HepG2 (cell line): ENCODE results near the gene TAS1R3. TPM values are rescaled to one million over a fixed set of nuclear protein-coding genes. Genes with fewer than 3 reads are reported as not detected.

Experiments used
- ATAC-seq: fragments of 200-7000 bp; cut with Tn5 transposase; 3 replicates; pipeline ENCODE4 v1.9.1; 2020; ENCODE audit warnings: mild to moderate bottlenecking, moderate library complexity
- BruUV-seq: library from RNA; stranded (reverse); fragments of 400-500 nt; replicated peaks from 2 replicates; lab custom pipeline; 2021; lab: Mats Ljungman, UMichigan
- CTCF ChIA-PET: fragments of 300-600 bp; formaldehyde crosslinking; extraction: SDS; loops from one replicate; lab custom pipeline; 2021; ENCODE audit warnings: low total read pairs, inconsistent platforms, low intra/inter-chr PET ratio; lab: Yijun Ruan, JAX
- POLR2A ChIA-PET: fragments of 350-600 bp; sonication (Branson Sonifier 250); formaldehyde crosslinking; loops from one replicate; lab custom pipeline; 2020; ENCODE audit warnings: antibody characterized with exemption, inconsistent platforms; lab: Yijun Ruan, JAX
- DNase-seq: peaks from one replicate; pipeline ENCODE4 v3.0.0-alpha.2; 2015; ENCODE audit warnings: low spot score
- FAIRE-seq: peaks from 3 replicates; lab custom pipeline; 2011; peaks lifted over from hg19 to GRCh38; lab: Jason Lieb, UNC
- H2AFZ ChIP-seq: one replicate; pipeline ENCODE4 v1.6.1; 2011; ENCODE audit warnings: low read length, inconsistent platforms
- H3K27ac ChIP-seq: fragments of 300-600 bp; 3 replicates; pipeline ENCODE4 v1.8.0; 2011; ENCODE audit warnings: mixed run types, mild to moderate bottlenecking, mixed read lengths, low read length, inconsistent platforms; ENCODE audit not compliant: insufficient read depth; ENCODE audit errors: extremely low read length
- H3K27me3 ChIP-seq, 2 experiments: fragments of 200-600 bp in 1 of 2; 2 replicates in 1 of 2; 3 replicates in 1 of 2; pipeline versions ENCODE4 v1.6.0 to v1.8.0; 2011; ENCODE audit warnings: low read length in 2 of 2, mild to moderate bottlenecking in 2 of 2, moderate library complexity in 2 of 2, inconsistent platforms in 1 of 2; ENCODE audit not compliant: insufficient read depth in 2 of 2, control insufficient read depth in 1 of 2
- H3K36me3 ChIP-seq, 2 experiments: fragments of 200-600 bp in 1 of 2; replicated peaks in 1 of 2; 2 replicates in 1 of 2; 3 replicates in 1 of 2; pipeline versions ENCODE4 v1.5.1 to v1.8.0; 2011; ENCODE audit warnings: low read length in 2 of 2, inconsistent platforms in 1 of 2; ENCODE audit not compliant: insufficient read depth in 2 of 2, control insufficient read depth in 1 of 2
- H3K4me1 ChIP-seq: 2 replicates; pipeline ENCODE4 v1.5.1; 2012; ENCODE audit warnings: low read length, inconsistent platforms; ENCODE audit not compliant: insufficient read depth
- H3K4me2 ChIP-seq: 2 replicates; pipeline ENCODE4 v1.6.0; 2011; ENCODE audit warnings: low read depth, low read length, inconsistent platforms
- H3K4me3 ChIP-seq, 3 experiments: fragments of 200-600 bp in 1 of 3; sonication (generic), shearing (Covaris generic) in 1 of 3; replicated peaks in 1 of 3; 2 replicates each; pipeline ENCODE4 v1.5.1; 2011 to 2016; ENCODE audit warnings: low read length in 3 of 3, inconsistent platforms in 2 of 3, low read depth in 2 of 3, mild to moderate bottlenecking in 2 of 3, control low read depth in 1 of 3, mixed read lengths in 1 of 3; ENCODE audit not compliant: insufficient read depth in 1 of 3
- H3K79me2 ChIP-seq: one replicate; pipeline ENCODE4 v1.6.1; 2011; ENCODE audit warnings: low read length, inconsistent platforms; ENCODE audit not compliant: insufficient read depth
- H3K9ac ChIP-seq: 2 replicates; pipeline ENCODE4 v1.6.0; 2011; ENCODE audit warnings: mild to moderate bottlenecking, low read depth, low read length, inconsistent platforms; ENCODE audit not compliant: insufficient read depth
- H3K9me3 ChIP-seq: 2 replicates; pipeline ENCODE4 v1.5.1; 2012; ENCODE audit warnings: mild to moderate bottlenecking, low read length
- H4K20me1 ChIP-seq: 2 replicates; pipeline ENCODE4 v1.6.0; 2011; ENCODE audit warnings: inconsistent platforms, mild to moderate bottlenecking, low read length, moderate library complexity; ENCODE audit not compliant: insufficient read depth
- GFI1 ChIP-seq: sonication (generic); formaldehyde crosslinking; IDR thresholded peaks from 2 replicates; pipeline ENCODE4 v1.5.0; 2020; ENCODE audit warnings: missing genetic modification reagents, mild to moderate bottlenecking, borderline replicate concordance
- HNRNPL ChIP-seq: fragments of 200-400 bp; formaldehyde crosslinking; IDR thresholded peaks from 2 replicates; pipeline ENCODE4 v1.6.1; 2017; ENCODE audit warnings: mild to moderate bottlenecking, low read depth, low read length
- KDM5A ChIP-seq: fragments of 200-600 bp; sonication (generic); IDR thresholded peaks from 2 replicates; pipeline ENCODE4 v1.7.0; 2018; ENCODE audit warnings: antibody characterized with exemption, mild to moderate bottlenecking, low read length, borderline replicate concordance
- KLF6 ChIP-seq: IDR thresholded peaks from 2 replicates; pipeline ENCODE4 v1.8.0; 2016; ENCODE audit warnings: missing biosample characterization, missing genetic modification reagents
- PHF8 ChIP-seq: sonication (generic); formaldehyde crosslinking; IDR thresholded peaks from 2 replicates; pipeline ENCODE4 v1.5.0; 2020; ENCODE audit warnings: missing genetic modification reagents
- ZFX ChIP-seq: sonication (generic); formaldehyde crosslinking; IDR thresholded peaks from 2 replicates; pipeline ENCODE4 v1.4.0; 2020; ENCODE audit warnings: mild to moderate bottlenecking, low read depth, missing genetic modification reagents, moderate library complexity
- ZNF468 ChIP-seq: sonication (generic); formaldehyde crosslinking; IDR thresholded peaks from 2 replicates; pipeline ENCODE4 v1.8.0; 2022; ENCODE audit warnings: mild to moderate bottlenecking, moderate library complexity, missing genetic modification reagents
- ZNF746 ChIP-seq: sonication (generic); formaldehyde crosslinking; IDR thresholded peaks from 2 replicates; pipeline ENCODE4 v1.8.0; 2022; ENCODE audit warnings: mild to moderate bottlenecking, missing genetic modification reagents
- WGBS: methylation state at CpG from one replicate; pipeline ENCODE4 v1.1.6; 2017; ENCODE audit warnings: low lambda C conversion rate; 5-methylcytosine and 5-hydroxymethylcytosine counted together
- in situ Hi-C: cut with HindIII; loops from 2 replicates; pipeline ENCODE4 v1.10.0; 2017; ENCODE audit warnings: low pct_unique_long_range_greater_than_20kb; ENCODE audit not compliant: extremely low pct_ligation_motif_present
- intact Hi-C: fragments of 100-400 bp; cut with micrococcal nuclease; formaldehyde crosslinking; loops from one replicate; pipeline ENCODE4 v1.10.0; 2022; ENCODE audit not compliant: unreplicated experiment
- polyA plus RNA-seq, 8 experiments: library from polyadenylated mRNA; depleted of rRNA in 3 of 8; stranded (reverse) in 7 of 8; unstranded in 1 of 8; fragments of >200 nt; fragmentation: Illumina TruSeq in 4 of 8; extraction: Trizol in 4 of 8; gene quantifications; 2 replicates each; pipeline versions ENCODE4 v1.2.1 to v1.2.3, GENCODE V29; 2011 to 2016; ENCODE audit warnings: low read depth in 4 of 8, missing spikeins in 1 of 8, mixed read lengths in 1 of 8; ENCODE audit not compliant: insufficient read depth in 1 of 8
- total RNA-seq, 5 experiments: library from RNA; depleted of rRNA; stranded (reverse); fragments of >200 nt; fragmentation: Illumina TruSeq; extraction: Trizol; gene quantifications; 2 replicates each; pipeline ENCODE4 v1.2.3, GENCODE V29; 2016; ENCODE audit warnings: low read depth in 1 of 5
- TF ChIP-seq, protein P1 (sequence below): fragments of 450-650 bp; IDR thresholded peaks from 2 replicates; pipeline ENCODE4 v1.6.1; 2017
- TF ChIP-seq, protein P2 (sequence below): IDR thresholded peaks from 2 replicates; pipeline ENCODE4 v1.6.1; 2016; ENCODE audit warnings: low read depth, missing genetic modification reagents, missing compliant biosample characterization

TAS1R3 gene
- total and polyA plus RNA-seq, 2 of the 13 experiments (the other 11 are each of a cell fraction or from before 2014, with no cell fraction given): 0.13 to 0.15 TPM

DNA sequence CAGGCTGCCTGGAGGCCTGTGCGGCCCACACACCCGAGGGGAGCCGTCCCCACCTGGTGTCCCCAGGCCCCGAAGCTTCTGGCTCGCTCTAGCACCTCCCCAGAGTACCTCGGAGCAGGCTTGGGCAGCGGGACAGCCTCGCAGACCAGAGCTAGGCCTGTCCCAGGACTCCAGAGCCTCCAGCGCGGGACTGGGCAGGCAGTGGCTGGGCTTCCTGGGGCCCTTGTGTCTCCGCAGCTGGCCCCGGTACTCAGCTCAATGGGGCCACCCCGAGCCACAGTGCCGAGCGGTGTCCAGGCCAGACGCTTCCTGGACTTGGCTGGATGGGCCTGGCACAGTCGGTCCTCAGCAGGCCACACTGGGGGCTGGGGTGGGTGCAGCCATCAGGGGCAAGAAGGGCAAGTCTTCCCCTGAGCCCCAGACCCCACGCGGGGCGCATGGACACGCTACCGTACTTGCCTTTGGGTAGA lies 45.9 kb upstream of the TAS1R3 start:
- POLR2A ChIA-PET: no interaction called here
- H4K20me1 ChIP-seq: no peaks in the 10 kb centered on the region
- H3K9ac ChIP-seq: no peak overlapping the region
- no peak for FAIRE-seq
- no TSS peak for BruUV-seq
- TF ChIP-seq HNRNPL (0 out of 2 replicates have a peak, but pooled peaks have one; percentile 22), ZNF468 (no peak), KLF6 (CRISPR knock-in tag) (no peak), ZFX (CRISPR knock-in tag) (no peak; the same call in 1 of the 2 replicates), GFI1 (CRISPR knock-in tag) (no peak), PHF8 (peak; percentile 28; the same call in 1 of the 2 replicates), KDM5A (no peak), ZNF746 (CRISPR knock-in tag) (no peak)
- TF ChIP-seq, protein P1, sequence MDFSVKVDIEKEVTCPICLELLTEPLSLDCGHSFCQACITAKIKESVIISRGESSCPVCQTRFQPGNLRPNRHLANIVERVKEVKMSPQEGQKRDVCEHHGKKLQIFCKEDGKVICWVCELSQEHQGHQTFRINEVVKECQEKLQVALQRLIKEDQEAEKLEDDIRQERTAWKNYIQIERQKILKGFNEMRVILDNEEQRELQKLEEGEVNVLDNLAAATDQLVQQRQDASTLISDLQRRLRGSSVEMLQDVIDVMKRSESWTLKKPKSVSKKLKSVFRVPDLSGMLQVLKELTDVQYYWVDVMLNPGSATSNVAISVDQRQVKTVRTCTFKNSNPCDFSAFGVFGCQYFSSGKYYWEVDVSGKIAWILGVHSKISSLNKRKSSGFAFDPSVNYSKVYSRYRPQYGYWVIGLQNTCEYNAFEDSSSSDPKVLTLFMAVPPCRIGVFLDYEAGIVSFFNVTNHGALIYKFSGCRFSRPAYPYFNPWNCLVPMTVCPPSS: no peak
- TF ChIP-seq, protein P2, sequence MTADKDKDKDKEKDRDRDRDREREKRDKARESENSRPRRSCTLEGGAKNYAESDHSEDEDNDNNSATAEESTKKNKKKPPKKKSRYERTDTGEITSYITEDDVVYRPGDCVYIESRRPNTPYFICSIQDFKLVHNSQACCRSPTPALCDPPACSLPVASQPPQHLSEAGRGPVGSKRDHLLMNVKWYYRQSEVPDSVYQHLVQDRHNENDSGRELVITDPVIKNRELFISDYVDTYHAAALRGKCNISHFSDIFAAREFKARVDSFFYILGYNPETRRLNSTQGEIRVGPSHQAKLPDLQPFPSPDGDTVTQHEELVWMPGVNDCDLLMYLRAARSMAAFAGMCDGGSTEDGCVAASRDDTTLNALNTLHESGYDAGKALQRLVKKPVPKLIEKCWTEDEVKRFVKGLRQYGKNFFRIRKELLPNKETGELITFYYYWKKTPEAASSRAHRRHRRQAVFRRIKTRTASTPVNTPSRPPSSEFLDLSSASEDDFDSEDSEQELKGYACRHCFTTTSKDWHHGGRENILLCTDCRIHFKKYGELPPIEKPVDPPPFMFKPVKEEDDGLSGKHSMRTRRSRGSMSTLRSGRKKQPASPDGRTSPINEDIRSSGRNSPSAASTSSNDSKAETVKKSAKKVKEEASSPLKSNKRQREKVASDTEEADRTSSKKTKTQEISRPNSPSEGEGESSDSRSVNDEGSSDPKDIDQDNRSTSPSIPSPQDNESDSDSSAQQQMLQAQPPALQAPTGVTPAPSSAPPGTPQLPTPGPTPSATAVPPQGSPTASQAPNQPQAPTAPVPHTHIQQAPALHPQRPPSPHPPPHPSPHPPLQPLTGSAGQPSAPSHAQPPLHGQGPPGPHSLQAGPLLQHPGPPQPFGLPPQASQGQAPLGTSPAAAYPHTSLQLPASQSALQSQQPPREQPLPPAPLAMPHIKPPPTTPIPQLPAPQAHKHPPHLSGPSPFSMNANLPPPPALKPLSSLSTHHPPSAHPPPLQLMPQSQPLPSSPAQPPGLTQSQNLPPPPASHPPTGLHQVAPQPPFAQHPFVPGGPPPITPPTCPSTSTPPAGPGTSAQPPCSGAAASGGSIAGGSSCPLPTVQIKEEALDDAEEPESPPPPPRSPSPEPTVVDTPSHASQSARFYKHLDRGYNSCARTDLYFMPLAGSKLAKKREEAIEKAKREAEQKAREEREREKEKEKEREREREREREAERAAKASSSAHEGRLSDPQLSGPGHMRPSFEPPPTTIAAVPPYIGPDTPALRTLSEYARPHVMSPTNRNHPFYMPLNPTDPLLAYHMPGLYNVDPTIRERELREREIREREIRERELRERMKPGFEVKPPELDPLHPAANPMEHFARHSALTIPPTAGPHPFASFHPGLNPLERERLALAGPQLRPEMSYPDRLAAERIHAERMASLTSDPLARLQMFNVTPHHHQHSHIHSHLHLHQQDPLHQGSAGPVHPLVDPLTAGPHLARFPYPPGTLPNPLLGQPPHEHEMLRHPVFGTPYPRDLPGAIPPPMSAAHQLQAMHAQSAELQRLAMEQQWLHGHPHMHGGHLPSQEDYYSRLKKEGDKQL (CRISPR knock-in tag): no peak
- H3K27ac ChIP-seq: no peak overlapping the region
- intact Hi-C loops: no loop called here
- CTCF ChIA-PET: no interaction called here
- peak; percentile 2 for ATAC-seq
- H3K36me3 ChIP-seq: no peaks in the 10 kb centered on the region
- H3K79me2 ChIP-seq: no peaks in the 10 kb centered on the region
- DNase-seq: no peak
- H3K4me1 ChIP-seq: peaks cover 54% of the 10 kb centered on the region
- no peak overlapping the region for H2AFZ ChIP-seq
- 40% methylated on average over 3 of the region's 22 CpGs for WGBS
- no peak overlapping the region; a peak in 1 of 6 replicates for H3K4me3 ChIP-seq
- H3K4me2 ChIP-seq: peak overlapping the region; percentile 58; the same call in 1 of the 2 replicates
- H3K27me3 ChIP-seq: peaks cover 0 to 2% of the 10 kb centered on the region in 2 experiments; a peak in 1 of 5 replicates
- no peaks in the 10 kb centered on the region for H3K9me3 ChIP-seq
- in situ Hi-C loops: no loop called here
